GM12878 (cell line): Measurements from ENCODE around the gene CTDNEP1. TPM values are rescaled to one million over a fixed set of nuclear protein-coding genes. Genes with fewer than 3 reads are reported as not detected.

ENCODE experiments used
- ATF7 ChIP-seq: fragments of 450-650 bp; IDR thresholded peaks from 2 replicates; pipeline ENCODE4 v1.6.1; 2016; ENCODE audit warnings: low read depth, mild to moderate bottlenecking
- BACH1 ChIP-seq: fragments of 450-650 bp; IDR thresholded peaks from 2 replicates; pipeline ENCODE4 v1.6.1; 2017; ENCODE audit warnings: mild to moderate bottlenecking, borderline replicate concordance
- CREB1 ChIP-seq: IDR thresholded peaks from 2 replicates; pipeline ENCODE4 v1.6.1; 2012; ENCODE audit warnings: low read depth, mild to moderate bottlenecking, inconsistent platforms
- DPF2 ChIP-seq: fragments of 450-650 bp; IDR thresholded peaks from 2 replicates; pipeline ENCODE4 v1.6.1; 2017; ENCODE audit warnings: mild to moderate bottlenecking
- FOXM1 ChIP-seq: IDR thresholded peaks from 2 replicates; pipeline ENCODE4 v1.6.1; 2012; ENCODE audit warnings: low read depth, mild to moderate bottlenecking, inconsistent platforms, low read length, moderate library complexity
- HDGF ChIP-seq: fragments of 450-650 bp; IDR thresholded peaks from 2 replicates; pipeline ENCODE4 v1.6.1; 2016; ENCODE audit warnings: antibody characterized with exemption
- HSF1 ChIP-seq: fragments of 150-350 bp; IDR thresholded peaks from 2 replicates; pipeline ENCODE4 v1.6.1; 2014; ENCODE audit warnings: mild to moderate bottlenecking, low read depth, low read length
- IKZF2 ChIP-seq, 2 experiments: fragments of 450-650 bp; IDR thresholded peaks; 2 replicates each; pipeline ENCODE4 v1.6.1; 2017; ENCODE audit warnings: mild to moderate bottlenecking in 2 of 2, moderate library complexity in 2 of 2
- KDM1A ChIP-seq: fragments of 200-600 bp; sonication (generic); IDR thresholded peaks from 2 replicates; pipeline ENCODE4 v1.6.1; 2016; ENCODE audit warnings: borderline replicate concordance
- MLLT1 ChIP-seq: fragments of 450-650 bp; IDR thresholded peaks from 2 replicates; pipeline ENCODE4 v1.6.1; 2016; ENCODE audit warnings: mild to moderate bottlenecking
- MXI1 ChIP-seq: fragments of 150-350 bp; IDR thresholded peaks from 2 replicates; pipeline ENCODE4 v1.6.1; 2011; ENCODE audit warnings: low read depth, mild to moderate bottlenecking, inconsistent platforms, low read length, improper control_type of control experiment
- MYB ChIP-seq: fragments of 150-350 bp; IDR thresholded peaks from 2 replicates; pipeline ENCODE4 v1.6.1; 2014; ENCODE audit warnings: mild to moderate bottlenecking, low read depth, low read length, borderline replicate concordance
- PAX5 ChIP-seq: IDR thresholded peaks from 2 replicates; pipeline ENCODE4 v1.6.1; 2011; ENCODE audit warnings: low read depth, low read length, borderline replicate concordance
- POLR2A ChIP-seq: IDR thresholded peaks from 2 replicates; pipeline ENCODE4 v1.6.1; 2011; ENCODE audit warnings: low read depth, mild to moderate bottlenecking, low read length
- POLR2AphosphoS5 ChIP-seq: IDR thresholded peaks from 2 replicates; pipeline ENCODE4 v1.6.1; 2011; ENCODE audit warnings: mild to moderate bottlenecking, low read length, inconsistent platforms
- SMARCA5 ChIP-seq: fragments of 450-650 bp; IDR thresholded peaks from 2 replicates; pipeline ENCODE4 v1.6.1; 2017; ENCODE audit warnings: mild to moderate bottlenecking
- TARDBP ChIP-seq: IDR thresholded peaks from 2 replicates; pipeline ENCODE4 v1.6.1; 2016; ENCODE audit warnings: borderline replicate concordance
- YY1 ChIP-seq: IDR thresholded peaks from 2 replicates; pipeline ENCODE4 v1.6.1; 2011; ENCODE audit warnings: low read depth, mild to moderate bottlenecking, low read length
- ZBED1 ChIP-seq: IDR thresholded peaks from 2 replicates; pipeline ENCODE4 v1.6.1; 2016; ENCODE audit warnings: borderline replicate concordance
- ZBTB33 ChIP-seq: fragments of 450-650 bp; IDR thresholded peaks from 2 replicates; pipeline ENCODE4 v1.6.1; 2017; ENCODE audit warnings: mild to moderate bottlenecking
- ZNF274 ChIP-seq: IDR thresholded peaks from one replicate; pipeline ENCODE4 v1.8.0; 2011; ENCODE audit not compliant: insufficient read length, insufficient read depth
- ZNF622 ChIP-seq: fragments of 450-650 bp; IDR thresholded peaks from 2 replicates; pipeline ENCODE4 v1.6.1; 2017; ENCODE audit warnings: mild to moderate bottlenecking, inconsistent platforms
- polyA plus RNA-seq, 11 experiments: library from polyadenylated mRNA; depleted of rRNA in 4 of 11; unstranded in 6 of 11; stranded (reverse) in 5 of 11; fragments of >200 nt; fragmentation: Nextera tagmentation in 4 of 11; fragmentation: Illumina TruSeq in 1 of 11; extraction: Ambion mirVana in 4 of 11; extraction: Trizol in 1 of 11; gene quantifications; 1 replicate in 1 of 11; 2 replicates in 10 of 11; pipeline versions ENCODE4 v1.2.1 to v1.2.3, GENCODE V29; 2011 to 2016; ENCODE audit warnings: inconsistent platforms in 2 of 11, missing spikeins in 2 of 11, low read depth in 1 of 11
- total RNA-seq, 4 experiments: library from RNA; depleted of rRNA in 3 of 4; stranded (reverse); fragments of >200 nt in 3 of 4; fragmentation: Illumina TruSeq in 1 of 4; extraction: Trizol in 1 of 4; gene quantifications; 2 replicates each; pipeline versions ENCODE4 v1.2.1 to v1.2.3, GENCODE V29; 2013 to 2021

CTDNEP1 gene
- total and polyA plus RNA-seq, 10 of the 15 experiments (the other 5 are each of a cell fraction or from before 2014, with no cell fraction given): 23.7 to 176 (median 30.3) TPM

GRCh38 chr17:7217113-7217987, 34.2 kb downstream of the CTDNEP1 start (continued):
- no peak for TF ChIP-seq HSF1
- TF ChIP-seq ATF7: 0 out of 2 replicates have a peak, but pooled peaks have one; percentile 14
- TF ChIP-seq CREB1: no peak
- no peak for TF ChIP-seq POLR2AphosphoS5
- no peak for TF ChIP-seq ZNF274
- no peak for TF ChIP-seq MLLT1
- no peak for TF ChIP-seq ZBED1
- TF ChIP-seq DPF2: no peak
- peak in 1 of 2 experiments; percentile 34; a peak in 1 of 4 replicates for TF ChIP-seq IKZF2 (IDR thresholded peaks at IDR 0.05)
- TF ChIP-seq MXI1: no peak
- peak; percentile 57; the same call in 1 of the 2 replicates for TF ChIP-seq HDGF
- TF ChIP-seq BACH1: no peak
- no peak for TF ChIP-seq MYB
- TF ChIP-seq SMARCA5: no peak
- no peak for TF ChIP-seq ZBTB33
- no peak for TF ChIP-seq YY1
- no peak for TF ChIP-seq POLR2A
- TF ChIP-seq TARDBP: no peak
- no peak for TF ChIP-seq FOXM1
- 0 out of 2 replicates have a peak, but pooled peaks have one; percentile 22 for TF ChIP-seq PAX5
- TF ChIP-seq ZNF622: no peak
- TF ChIP-seq KDM1A: no peak
